Stimulated activated CD4-positive, alpha-beta T cell treated with anti-CD3 and anti-CD28 coated beads, Interleukin-1b, Interleukin-23, amount 100 ng/mL, for 1 hour (primary cell): ENCODE data around the gene KIF3A.

Source experiments
- DNase-seq, 2 donors: peaks; one replicate each; pipeline ENCODE4 v3.0.0-alpha.2; 2020; ENCODE audit warnings: low read depth in 2 of 2

Gene KIF3A

DNA sequence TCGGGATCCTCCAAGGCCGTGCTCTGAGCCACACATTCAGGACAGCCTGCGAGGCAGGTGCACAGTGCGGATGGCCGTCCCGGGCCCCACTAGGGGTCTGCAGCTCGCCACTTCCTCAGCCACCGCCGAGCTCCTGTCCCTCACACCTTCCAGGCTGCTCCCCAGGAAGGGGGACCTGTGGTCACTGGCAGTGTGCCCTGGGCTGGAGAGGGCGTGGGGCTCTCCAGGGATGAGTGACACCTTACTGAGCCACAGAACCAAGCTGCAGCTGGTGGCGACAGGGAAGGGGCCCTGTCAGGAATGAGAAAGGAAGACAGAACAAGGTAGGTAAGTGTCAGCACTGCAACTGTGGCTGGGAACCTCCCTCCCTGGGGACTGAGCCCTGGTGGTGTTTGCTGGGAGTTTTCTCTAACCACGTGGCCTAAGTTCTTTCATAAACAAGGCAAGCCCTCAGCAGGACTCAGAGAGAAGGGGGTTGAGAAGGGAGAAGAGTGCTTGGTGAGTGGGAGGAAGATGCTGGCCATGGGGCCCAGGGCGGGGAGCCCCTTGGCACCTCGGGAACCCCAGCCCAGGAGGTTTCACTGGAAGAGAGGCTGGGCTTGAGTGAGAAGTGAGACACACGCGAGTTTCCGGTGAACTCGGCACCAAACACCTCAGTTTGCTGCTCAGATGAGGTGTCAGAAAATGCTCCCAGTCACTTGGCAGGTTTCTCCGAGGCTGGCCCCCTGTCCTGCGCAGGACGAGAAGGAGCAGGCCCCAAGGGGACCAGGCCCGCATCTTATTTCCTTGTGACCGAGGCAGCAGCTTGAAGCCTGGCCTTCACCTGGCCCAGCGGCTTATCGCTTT is 74.2 kb downstream of the KIF3A start:
- no peak for DNase-seq

DNA sequence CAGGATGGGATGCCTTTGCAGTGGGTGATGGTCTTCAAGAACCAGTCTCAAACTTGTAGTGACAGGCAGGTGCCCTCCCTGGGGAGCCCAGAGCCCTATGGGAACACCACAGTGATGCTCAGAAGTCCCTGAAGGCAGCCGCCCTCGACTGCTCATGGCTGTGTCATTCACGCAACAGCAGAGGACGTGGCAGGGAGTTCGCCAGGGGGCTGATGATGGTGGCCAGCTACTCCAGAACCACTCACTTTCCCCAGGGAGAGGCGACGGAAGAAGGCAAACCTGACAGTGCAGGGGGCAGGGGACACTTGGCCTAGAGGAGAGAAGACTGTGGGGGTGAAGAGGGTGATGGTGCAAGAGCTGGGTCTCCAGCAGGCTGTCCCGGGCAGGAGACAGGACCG is 75.3 kb downstream of the KIF3A start:
- no peak for DNase-seq

DNA sequence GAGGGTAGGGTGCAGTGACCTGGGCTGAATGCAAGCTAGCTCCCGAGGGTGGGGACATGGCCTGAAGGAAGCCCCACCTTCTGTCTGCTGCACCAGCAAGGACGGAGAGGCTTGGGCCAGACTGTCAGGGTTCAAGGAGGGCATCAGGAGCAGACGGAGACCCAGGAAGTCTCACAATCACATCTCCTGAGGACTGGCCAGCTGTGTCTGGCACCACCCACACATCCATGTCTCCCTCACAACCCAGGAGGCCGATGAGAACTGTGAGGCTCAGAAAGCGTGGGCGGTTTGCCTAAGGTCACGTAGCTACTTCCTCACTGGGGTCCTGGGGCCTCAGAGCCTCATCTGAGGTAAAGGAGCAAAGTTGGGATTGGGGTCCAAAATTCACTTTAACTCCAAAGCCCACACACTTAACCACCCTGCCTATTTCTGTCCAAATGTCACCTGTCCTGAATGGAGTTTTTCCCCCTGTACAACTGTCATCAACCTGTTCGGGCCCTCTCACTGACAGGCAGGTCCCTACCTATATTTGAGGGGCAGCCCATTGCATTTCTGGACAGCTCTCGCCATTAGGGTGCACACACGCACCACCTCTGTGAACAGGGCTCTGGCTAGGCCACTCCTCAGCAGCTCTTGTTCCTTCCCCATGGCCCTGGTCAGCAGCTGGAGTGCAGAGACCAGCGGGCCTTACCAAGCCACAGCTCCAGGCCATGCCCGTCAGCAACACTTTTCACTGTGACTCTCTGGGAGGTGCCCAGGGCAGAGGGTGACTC is 75.9 kb downstream of the KIF3A start:
- no peak for DNase-seq

DNA sequence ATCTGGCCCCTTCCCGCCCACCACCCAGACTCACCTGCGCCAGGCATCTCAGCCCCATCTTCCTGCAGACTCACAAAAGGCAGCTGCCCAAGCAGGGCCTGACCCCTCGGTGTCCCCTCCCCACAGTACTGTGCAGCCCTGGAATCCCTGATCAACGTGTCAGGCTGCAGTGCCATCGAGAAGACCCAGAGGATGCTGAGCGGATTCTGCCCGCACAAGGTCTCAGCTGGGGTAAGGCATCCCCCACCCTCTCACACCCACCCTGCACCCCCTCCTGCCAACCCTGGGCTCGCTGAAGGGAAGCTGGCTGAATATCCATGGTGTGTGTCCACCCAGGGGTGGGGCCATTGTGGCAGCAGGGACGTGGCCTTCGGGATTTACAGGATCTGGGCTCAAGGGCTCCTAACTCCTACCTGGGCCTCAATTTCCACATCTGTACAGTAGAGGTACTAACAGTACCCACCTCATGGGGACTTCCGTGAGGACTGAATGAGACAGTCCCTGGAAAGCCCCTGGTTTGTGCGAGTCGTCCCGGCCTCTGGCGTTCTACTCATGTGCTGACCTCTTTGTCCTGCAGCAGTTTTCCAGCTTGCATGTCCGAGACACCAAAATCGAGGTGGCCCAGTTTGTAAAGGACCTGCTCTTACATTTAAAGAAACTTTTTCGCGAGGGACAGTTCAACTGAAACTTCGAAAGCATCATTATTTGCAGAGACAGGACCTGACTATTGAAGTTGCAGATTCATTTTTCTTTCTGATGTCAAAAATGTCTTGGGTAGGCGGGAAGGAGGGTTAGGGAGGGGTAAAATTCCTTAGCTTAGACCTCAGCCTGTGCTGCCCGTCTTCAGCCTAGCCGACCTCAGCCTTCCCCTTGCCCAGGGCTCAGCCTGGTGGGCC is 77.5 kb downstream of the KIF3A start:
- DNase-seq = no peak

DNA sequence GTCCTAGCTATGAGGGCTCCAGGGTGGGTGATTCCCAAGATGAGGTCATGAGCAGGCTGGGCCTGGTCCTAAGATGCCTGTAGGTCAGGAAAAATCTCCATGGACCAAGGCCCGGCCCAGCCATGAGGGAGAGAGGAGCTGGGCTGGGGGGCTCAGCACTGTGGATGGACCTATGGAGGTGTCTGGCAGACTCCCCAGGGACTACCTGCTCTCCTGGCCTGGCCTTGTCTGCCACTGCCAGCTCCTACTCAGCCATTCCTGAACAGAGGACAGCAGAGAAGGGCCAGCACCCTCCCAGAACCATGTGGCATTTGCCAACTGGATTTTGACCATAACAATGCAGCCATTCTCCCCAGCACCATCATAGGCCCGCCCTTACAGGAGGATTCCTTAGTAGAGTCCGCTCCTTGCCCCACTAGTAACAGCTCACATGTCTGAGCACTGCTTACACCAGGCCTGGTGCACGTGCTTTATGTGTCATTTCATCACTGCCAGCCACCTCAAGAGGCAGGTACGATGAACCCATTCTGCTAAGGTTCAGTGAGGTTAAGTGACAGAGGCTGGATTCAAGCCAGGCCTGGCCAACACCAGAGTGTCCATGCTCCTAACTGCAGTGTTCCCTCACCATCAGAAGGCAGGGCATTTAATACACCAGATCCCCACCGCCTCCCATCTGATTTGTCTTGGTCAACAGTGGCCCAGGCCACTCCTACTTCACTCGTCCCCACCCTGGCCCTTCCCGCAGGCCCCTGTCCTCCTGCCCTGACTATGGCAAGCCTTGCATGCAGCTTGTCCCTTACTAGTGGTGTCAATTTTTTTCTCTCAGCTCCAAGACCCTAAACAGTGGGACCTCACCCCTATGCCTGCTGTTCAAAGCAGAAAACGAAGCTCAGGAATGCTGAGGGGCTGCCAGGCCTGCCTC is 78.7 kb downstream of the KIF3A start:
- no peak for DNase-seq

DNA sequence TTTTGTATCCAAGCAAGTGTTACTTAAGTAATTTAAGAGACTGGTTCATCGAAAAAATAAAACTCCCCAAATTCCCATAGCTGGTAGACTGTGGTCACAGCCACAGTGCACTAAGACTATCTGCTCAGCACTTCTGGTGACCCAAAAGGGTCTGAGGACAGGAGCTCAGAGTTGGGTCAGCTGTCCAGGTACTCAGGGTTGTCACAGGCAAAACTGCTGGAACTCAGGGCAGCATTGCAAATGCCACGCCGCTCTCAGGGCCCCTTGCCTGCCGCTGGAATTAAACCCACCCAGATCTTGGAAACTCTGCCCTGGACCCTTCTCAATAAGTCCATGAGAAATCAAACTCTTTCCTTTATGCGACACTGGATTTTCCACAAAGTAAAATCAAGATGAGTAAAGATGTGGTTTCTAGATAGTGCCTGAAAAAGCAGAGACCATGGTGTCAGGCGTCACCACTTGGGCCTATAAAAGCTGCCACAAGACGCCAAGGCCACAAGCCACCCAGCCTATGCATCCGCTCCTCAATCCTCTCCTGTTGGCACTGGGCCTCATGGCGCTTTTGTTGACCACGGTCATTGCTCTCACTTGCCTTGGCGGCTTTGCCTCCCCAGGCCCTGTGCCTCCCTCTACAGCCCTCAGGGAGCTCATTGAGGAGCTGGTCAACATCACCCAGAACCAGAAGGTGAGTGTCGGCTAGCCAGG is 79.5 kb downstream of the KIF3A start, which contains the start of gene IL13:
Gene IL13, plus strand, starts transcription at position 498 of the 705 bp plus-strand sequence. Its CDS starts 14 bp downstream, at position 512.
- no peak for DNase-seq

DNA sequence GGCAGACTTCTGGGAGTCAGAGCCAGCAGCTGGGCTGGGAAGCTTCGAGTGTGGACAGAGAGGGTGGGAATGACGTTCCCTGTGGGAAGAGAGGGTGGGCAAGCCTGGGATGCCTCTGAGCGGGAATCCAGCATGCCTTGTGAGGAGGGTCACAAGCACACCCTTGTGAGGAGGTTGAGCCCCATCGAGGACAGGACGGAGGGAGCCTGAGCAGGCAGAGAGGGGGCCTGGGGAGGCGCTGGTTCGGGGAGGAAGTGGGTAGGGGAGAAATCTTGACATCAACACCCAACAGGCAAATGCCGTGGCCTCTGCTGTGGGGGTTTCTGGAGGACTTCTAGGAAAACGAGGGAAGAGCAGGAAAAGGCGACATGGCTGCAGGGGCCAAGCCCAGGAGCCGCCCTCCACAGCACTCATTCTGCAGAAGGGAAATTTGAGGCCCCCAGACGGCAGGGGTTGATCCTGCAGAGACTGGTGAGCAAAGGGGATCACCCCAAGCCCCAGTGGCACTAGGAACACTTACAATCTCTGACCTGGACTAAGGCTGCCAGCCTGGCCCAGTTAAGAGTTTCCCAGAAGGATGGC is 80.5 kb downstream of the KIF3A start:
- no peak for DNase-seq

DNA sequence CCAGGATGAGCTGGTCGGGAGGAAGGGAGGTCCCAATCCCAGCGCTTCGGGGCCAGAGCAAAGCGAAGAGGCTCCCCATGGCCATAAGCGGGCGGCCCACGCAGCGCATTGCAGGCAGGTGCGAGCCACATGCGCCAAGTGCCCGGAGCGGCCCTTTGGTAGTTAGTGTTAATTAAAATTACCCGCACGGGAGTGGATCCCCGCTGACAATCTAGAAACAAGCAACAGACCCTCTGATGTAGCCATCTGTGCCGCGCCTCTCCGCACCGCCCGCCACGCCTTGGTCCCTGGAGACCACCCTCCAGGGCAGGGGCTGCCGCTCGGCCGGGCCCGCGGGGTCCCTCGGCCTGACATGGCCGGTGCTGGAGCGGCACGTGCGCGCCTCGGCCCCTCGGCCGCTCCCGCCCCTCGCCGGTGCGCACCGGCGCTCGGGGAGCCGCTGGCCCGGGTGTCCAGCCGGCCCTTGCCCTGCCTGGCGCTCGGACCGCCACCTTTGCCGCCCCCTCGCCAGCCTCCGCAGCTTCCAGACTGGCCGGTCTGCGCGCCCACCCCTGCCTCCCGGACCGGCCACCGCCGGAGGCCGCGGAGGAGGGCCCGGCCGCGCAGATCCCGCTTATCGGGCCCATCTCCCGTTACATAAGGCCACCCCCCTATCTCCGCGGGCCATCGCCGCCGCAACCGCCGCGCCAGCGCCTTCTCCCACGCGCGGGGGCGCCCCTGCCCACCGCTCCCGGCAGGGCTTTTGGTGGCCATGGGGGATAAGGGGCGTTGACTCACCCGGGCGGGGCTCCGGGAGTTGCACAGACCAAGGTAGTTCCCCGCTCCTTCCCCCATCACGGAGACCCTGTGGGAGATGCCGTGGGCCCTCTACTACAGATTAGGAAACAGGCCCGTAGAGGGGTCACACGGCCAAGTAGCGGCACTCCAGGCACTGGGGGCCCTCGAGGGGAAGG is 81.2 kb downstream of the KIF3A start:
- peak in 1 of 2 donors; percentile 27 for DNase-seq

DNA sequence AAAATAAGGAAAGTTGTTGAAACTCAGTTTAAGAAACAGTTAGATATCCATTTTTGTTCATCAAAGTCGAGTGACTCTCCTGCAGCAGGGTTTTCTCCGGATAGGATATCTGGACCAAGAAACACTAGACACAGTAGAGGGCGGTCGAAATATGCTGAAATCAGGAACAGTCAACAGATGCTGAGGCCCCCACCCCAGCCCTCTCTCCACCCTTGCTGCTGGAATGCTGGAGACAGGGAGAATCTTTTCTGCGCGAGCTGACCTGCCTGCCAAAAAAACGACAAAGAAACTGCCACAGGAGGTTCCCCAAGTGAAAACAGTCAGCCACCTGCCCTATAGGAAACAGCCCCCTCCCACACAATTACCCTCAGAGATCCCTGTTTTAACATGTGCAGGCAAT is 83.6 kb downstream of the KIF3A start:
- no peak for DNase-seq

DNA sequence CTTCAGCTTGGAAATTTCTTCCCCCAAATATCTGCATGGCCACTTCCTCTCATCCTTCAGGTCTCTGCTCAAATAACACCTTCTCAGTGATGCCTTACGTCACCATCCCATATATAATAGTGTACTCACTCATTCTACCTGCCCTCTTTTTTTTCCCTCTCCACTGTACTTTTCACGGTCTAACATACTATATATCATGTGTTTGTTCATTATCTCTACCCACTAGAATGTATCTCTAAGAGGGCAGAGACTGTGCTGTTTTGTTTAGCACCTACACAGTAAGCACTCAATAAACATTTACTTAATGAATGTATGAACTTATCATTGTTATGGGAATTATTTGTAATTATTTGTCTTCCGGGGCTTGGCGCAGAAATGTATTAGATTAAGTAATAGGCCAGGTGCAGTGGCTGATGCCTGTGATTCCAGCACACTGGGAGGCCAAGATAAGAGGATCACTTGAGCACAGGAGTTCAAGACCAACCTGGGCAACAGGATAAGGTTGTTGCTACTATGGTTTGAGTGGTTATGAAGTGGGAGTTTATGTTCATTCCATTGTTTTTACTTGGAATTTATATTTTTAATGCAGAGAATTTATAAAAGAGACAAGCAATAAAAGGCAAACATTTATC is 85.4 kb downstream of the KIF3A start:
- no peak for DNase-seq

DNA sequence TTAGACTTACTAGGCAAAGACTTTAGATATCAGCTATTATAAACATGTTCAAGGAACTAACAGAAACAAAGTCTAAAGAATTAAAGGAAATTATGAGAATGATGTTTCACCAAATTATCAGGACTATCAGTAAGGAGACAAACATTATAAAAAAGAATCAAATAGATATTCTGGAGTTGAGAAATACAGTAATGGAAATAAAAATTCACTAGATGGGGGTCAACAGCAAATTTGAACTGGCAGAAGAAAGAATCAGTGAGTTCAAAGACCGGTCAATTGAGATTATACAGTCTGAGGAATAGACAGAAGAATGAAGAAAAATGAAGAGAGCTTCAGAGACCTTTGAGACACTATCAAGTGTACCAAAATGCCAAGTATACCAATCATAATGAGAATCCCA is 89.0 kb downstream of the KIF3A start:
- no peak for DNase-seq

DNA sequence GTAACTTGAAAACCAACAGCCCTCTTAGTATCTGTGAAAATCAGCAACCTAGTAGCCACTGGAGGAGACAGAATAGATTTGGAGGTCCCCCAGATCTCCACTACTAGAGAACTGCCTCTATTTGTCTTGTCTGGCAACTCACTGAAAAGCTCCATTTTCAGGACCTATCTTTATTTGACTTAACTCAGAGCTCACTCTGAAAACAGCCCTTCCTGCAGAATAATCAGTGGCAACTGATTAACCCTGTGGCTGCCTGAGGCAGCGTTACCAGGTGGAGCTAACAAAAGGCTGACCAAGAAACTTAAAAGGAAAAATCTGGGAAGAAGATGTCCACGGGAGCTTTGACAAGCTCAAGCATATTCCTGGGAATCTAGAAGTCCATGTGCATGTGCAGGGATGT is 89.9 kb downstream of the KIF3A start:
- no peak for DNase-seq

DNA sequence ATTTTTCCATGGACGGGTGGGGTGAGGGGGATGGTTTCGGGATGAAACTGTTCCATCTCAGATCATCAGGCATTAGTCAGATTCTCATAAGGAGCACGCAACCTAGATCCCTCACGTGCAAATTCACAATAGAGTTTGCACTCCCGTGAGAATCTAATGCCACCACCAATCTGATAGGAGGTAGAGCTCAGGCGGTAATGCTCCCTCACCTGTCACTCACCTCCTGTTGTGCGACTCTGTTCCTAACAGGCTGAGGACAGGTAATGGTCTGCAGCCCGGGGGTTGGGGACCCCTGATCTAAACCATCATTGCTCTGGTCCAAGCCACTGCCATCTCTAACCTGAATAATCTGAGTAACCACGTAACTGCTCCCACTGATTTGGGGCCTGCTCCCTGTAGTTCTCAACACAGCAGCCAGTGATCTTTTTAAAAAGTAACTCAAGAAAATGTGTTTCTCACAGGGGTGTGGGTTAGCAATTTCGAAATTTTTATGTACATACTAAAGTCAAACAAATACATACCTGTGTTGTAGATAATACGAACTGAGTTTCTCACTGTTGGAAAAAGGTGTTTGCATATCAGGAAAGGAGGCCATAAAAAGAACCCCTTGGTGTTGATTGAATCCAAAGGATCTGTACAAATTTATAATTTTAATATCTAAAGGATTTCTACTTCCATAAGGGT is 90.6 kb downstream of the KIF3A start:
- no peak for DNase-seq

DNA sequence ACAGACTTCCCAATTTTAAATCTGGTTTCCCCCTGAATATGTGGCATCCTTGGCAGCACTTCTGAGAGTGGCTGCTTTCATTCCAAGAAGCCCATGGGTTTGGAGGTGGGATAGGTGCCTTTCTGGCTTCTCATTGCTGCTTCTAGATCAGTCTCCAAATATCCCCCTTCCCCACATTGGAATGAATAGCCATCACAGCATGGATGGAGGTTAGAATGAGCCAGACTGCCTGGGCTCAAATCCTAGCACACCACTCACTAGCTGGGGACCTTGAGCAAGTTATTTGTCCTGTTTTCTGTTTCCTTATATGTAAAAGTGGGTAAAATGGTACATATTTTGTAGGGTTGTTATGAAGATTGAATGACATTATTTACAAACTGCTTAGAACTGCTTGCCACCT is 93.2 kb downstream of the KIF3A start:
- DNase-seq = no peak
